GM19468 (cell line): Measurements from ENCODE around the gene SPINDOC.
"Not testable (repeated sequence)": the region's sequence is repeated elsewhere in the genome, so short reads cannot be mapped to it uniquely, and the experiment has no call there.

Source experiments
- ATAC-seq: cut with Tn5 transposase; IDR thresholded peaks from one replicate; pipeline ENCODE4 v1.9.1; 2021; ENCODE audit warnings: mild to moderate bottlenecking, moderate library complexity, moderate number of reproducible peaks; ENCODE audit not compliant: unreplicated experiment; ENCODE audit errors: extremely low read depth

The SPINDOC gene

GRCh38 chr11:63849691-63850090, 36.4 kb downstream of the SPINDOC start:
- no peak for ATAC-seq

GRCh38 chr11:63850920-63851319, 37.7 kb downstream of the SPINDOC start:
- ATAC-seq = no peak

GRCh38 chr11:63851364-63851763, 38.1 kb downstream of the SPINDOC start:
- ATAC-seq = no peak

- ATAC-seq = no peak
These were observed 40.2 kb downstream of the SPINDOC start for GRCh38 chr11:63853476-63853875.

- ATAC-seq = no peak
These were observed 41.4 kb downstream of the SPINDOC start for GRCh38 chr11:63854696-63855095.

GRCh38 chr11:63855975-63856374, 42.7 kb downstream of the SPINDOC start:
- no peak for ATAC-seq

- no peak for ATAC-seq
These were observed 45.6 kb downstream of the SPINDOC start for GRCh38 chr11:63858628-63859550.

- no peak for ATAC-seq
These were observed 49.7 kb downstream of the SPINDOC start for GRCh38 chr11:63862923-63863322.

- ATAC-seq = not testable (repeated sequence)
These were observed 50.4 kb downstream of the SPINDOC start for GRCh38 chr11:63863620-63864019.

GRCh38 chr11:63866211-63866610, 53.0 kb downstream of the SPINDOC start:
- no peak for ATAC-seq

GRCh38 chr11:63867511-63867910, 54.3 kb downstream of the SPINDOC start:
- no peak for ATAC-seq

GRCh38 chr11:63868399-63869064, 55.3 kb downstream of the SPINDOC start:
- no peak for ATAC-seq

GRCh38 chr11:63869171-63869591, 55.9 kb downstream of the SPINDOC start:
- no peak for ATAC-seq

- no peak for ATAC-seq
These were observed 56.4 kb downstream of the SPINDOC start for GRCh38 chr11:63869683-63870082.

GRCh38 chr11:63870351-63871140, 57.3 kb downstream of the SPINDOC start:
- no peak for ATAC-seq

- peak; percentile 94 for ATAC-seq
These were observed 58.9 kb downstream of the SPINDOC start for GRCh38 chr11:63871962-63872799.

GRCh38 chr11:63872800-63873197, 59.5 kb downstream of the SPINDOC start:
- ATAC-seq = no peak

- ATAC-seq = no peak
These were observed 60.1 kb downstream of the SPINDOC start for GRCh38 chr11:63873311-63873710.

- no peak for ATAC-seq
These were observed 61.3 kb downstream of the SPINDOC start for GRCh38 chr11:63874511-63874910.
